ENCODE measurements around the gene ATOH1.

Gene ATOH1

DNA sequence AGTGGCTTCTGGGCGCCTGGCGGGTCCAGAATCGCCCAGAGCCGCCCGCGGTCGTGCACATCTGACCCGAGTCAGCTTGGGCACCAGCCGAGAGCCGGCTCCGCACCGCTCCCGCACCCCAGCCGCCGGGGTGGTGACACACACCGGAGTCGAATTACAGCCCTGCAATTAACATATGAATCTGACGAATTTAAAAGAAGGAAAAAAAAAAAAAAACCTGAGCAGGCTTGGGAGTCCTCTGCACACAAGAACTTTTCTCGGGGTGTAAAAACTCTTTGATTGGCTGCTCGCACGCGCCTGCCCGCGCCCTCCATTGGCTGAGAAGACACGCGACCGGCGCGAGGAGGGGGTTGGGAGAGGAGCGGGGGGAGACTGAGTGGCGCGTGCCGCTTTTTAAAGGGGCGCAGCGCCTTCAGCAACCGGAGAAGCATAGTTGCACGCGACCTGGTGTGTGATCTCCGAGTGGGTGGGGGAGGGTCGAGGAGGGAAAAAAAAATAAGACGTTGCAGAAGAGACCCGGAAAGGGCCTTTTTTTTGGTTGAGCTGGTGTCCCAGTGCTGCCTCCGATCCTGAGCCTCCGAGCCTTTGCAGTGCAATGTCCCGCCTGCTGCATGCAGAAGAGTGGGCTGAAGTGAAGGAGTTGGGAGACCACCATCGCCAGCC is at the start of gene ATOH1:
TSS of gene ATOH1 (plus strand) at position 422 of the 663 bp plus-strand sequence. CDS start at position 596, 174 bp downstream.
- DNase-seq (ENCODE audit: low spot score) = peak; percentile 84

DNA sequence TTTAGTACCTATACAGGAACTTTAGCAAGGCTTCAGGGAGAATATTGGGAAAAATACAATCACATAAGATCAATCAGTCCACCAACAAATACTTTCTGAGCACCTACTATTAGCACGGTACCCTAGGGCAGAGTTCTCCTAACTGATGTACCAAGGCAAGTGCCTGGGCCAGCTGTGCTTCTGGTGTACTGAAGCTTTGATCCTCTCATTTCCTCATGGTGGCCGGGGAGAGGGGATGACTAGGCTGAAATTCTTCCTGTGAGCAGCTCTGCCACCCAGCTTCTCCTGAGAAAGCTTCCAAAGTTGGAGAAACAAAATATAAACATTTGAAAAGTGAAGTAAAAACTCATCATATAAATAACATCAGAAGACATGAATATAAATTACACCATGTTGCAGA is 49.3 kb upstream of the ATOH1 start:
- DNase-seq (ENCODE audit: low spot score) = no peak

DNA sequence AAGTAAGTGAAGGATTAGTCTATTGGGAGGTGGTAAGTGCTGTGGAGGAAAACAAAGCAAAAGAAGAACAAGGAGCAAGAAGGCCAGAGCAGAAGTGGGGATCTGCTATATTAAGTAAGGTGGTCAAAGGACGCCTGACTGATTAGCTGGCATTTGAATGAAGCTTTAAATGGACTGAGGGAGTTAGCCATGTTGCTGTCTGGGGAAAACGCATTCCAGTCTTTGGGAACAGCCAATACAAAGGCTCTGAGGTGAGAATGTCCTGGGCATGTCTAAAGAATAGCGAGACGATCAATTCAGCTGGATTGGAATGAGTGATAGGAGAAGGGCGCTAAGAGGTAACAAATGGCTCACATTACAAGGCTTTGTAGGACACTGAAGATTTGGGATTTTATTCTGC is 48.5 kb upstream of the ATOH1 start:
- DNase-seq (ENCODE audit: low spot score) = no peak

DNA sequence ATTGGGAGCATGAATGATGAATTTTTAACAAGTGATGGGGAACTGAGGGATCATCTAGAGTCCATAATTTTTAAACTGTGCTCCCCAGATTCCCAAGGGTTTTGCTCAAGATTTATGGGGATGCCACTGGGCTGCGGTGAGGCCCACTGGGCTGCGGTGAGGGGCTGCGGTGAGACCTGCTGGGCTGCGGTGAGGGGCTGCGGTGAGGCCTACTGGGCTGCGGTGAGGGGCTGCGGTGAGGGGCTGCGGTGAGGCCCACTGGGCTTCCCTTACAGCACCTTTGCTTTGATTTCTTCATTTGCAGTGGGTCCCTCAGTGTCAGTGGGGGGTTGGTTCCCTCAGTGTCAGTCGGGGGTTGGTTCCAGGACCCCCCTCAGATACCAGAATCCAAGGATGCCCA is 47.4 kb upstream of the ATOH1 start:
- no peak for DNase-seq (ENCODE audit: low spot score)

DNA sequence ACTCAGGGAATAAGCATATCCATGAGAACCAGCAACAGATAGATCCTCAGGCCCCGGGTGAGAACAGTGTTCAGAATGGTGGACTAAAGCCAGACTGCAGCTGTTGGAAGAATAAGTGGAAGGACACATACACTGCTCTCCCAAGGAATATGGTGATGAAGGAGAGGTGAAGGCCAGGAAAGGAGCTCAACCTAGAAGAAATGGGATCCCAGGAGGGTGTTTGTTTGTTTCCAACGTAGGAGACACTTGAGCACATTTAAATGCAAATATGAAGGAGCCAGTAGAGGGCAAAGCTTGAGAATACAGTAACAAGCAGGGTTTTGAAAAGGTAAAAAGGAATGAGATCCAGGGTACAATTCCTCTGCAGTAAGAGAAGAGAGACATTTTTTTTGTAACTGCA is 42.4 kb upstream of the ATOH1 start:
- DNase-seq (ENCODE audit: low spot score) = no peak

DNA sequence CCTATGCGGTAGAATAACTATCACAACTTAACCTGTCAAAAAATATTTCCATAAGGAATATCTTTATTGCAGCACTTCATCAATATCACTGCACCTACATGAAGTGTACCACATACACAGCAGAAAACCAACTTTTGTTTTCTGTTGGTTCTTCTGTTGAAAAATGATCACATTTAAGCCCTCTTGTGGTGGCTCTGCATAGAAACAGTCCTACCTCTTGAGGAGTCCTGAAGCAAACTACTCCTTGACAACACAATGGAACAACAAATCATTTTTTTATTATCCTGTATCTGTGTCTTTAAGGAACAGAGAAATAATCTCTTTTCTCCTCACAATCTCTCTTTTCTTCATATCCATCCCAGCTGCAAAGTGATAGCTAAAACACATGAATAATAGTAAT is 39.8 kb upstream of the ATOH1 start:
- peak; percentile 39 for DNase-seq (ENCODE audit: low spot score)

DNA sequence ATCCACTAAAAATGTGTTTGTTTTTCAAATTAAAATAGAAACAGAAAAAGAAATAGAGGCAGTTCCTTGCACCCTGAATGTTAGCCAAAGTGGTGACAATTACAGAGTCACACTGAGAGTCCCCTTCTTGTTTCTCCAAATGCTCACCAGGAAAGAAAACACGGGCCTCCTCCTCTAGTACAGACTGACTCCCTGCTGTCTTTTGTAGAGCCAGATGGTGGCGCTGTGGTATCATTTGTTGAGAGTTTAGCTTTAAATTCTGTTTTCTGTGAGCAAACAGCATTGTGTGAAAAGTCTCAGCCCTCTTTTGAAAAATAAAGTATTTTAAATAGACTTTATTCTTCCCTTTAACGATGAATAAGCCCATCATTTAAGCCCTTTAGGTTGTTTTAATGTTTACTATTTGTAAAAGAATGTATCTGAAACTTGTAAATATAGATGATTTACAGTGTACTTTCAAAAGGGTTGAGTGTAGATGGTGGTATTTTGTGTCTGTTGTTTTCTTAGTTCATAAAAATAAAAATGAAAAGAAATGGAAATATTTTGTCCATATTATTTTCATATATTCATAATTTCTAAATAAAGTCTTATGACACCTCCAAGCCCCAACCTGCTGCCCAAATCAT is 36.9 kb upstream of the ATOH1 start:
- DNase-seq (ENCODE audit: low spot score) = peak; percentile 66

DNA sequence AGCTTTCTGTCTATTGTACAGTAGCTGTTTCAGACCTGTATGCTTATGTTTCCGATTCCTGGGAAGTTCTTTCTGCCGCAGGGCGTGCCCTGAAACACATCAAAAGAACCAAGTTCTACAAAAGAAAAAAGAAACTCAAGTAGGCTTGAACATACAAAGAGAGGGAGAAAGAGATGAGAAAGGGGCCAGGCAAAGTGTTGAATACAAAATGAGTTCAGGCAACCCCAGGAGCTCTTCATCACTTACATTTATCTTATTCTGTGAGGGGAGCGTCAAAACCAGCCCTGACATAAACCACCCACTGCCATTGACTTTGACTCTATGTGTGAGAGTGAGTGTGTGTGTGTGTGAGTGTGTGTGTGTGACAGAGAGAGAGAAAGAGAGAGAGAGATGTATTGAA is 26.5 kb upstream of the ATOH1 start:
- DNase-seq (ENCODE audit: low spot score) = no peak

DNA sequence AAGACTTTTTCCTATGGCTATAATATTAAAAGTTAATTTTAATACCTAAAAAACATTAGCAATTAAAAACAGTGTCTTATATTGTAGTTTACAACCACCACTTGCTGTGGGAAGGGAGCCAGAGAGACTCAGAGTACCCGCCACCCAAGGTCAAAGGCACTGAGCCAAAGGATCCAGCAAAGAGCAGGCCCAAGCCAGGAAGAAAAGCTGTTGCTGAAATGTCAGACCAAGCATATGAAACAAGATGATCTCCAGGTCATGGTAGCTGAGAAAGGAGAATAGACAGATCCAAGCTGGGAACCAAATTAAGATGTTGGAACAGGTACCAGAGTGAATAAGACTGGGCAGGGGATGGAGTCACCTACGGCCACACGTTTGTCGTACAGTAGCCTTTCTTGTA is 18.8 kb upstream of the ATOH1 start:
- DNase-seq (ENCODE audit: low spot score) = no peak

- DNase-seq (ENCODE audit: low spot score) = no peak
Measured at GRCh38 chr4:93810340-93810992, 18.1 kb upstream of the ATOH1 start.

DNA sequence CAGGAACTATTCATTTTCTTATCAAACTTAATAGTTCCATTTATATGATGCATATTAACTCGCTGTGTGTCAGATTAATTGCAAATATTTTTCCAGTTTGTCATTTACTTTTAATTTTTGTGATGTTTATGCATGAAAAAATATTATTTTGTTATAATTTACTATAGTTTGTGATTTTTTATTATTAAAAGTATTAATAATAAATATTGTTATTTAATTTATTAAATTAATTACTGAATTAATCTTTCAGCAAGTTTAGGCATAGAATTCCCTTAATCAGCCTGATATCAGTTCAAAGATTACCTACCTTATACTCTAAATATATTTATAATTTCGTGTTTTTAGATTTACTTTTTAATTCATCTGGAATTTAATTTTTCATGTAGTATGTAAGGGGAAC is 15.5 kb upstream of the ATOH1 start:
- no peak for DNase-seq (ENCODE audit: low spot score)

DNA sequence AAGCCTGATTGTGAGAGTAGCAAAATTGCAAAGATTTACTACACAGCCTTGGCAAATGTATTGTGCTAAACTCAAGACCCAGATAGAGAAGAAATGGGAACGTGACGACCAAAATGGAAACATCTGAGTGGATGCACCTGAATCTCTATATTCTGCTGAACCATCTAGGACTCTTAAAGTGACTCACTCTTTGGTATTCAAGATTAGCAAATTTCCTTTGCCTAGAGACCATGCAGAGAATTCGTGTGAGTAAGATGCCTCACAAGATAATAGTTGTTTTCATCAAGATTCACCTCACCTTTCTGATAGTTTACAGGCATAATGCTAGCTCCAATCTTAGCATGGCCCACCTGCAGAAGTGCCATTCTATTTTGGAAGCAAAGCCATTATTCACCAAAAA is 14.4 kb upstream of the ATOH1 start:
- DNase-seq (ENCODE audit: low spot score) = no peak

DNA sequence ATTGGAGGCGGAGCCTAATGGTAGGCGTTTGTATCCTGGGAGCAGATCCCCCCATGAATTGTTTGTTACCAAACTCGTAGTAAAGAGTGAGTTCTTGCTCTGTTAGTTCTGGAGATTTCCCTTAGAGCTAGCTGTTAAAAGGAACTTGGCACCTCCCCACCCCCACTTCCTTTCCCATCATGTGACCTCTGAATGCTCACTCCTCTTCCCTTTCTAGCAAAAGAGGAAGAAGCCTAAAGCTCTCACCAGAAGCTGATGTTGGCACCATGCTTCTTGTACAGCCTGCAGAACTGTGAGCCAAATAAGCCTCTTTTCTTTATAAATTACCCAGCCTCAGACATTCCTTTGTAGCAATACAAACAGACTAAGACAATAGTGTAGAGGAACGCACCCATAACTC is 13.8 kb upstream of the ATOH1 start:
- no peak for DNase-seq (ENCODE audit: low spot score)

GRCh38 chr4:93825551-93826216 is 2.9 kb upstream of the ATOH1 start:
- no peak for DNase-seq (ENCODE audit: low spot score)

GRCh38 chr4:93827272-93827947 is 1.1 kb upstream of the ATOH1 start:
- DNase-seq (ENCODE audit: low spot score) = peak; percentile 81

DNA sequence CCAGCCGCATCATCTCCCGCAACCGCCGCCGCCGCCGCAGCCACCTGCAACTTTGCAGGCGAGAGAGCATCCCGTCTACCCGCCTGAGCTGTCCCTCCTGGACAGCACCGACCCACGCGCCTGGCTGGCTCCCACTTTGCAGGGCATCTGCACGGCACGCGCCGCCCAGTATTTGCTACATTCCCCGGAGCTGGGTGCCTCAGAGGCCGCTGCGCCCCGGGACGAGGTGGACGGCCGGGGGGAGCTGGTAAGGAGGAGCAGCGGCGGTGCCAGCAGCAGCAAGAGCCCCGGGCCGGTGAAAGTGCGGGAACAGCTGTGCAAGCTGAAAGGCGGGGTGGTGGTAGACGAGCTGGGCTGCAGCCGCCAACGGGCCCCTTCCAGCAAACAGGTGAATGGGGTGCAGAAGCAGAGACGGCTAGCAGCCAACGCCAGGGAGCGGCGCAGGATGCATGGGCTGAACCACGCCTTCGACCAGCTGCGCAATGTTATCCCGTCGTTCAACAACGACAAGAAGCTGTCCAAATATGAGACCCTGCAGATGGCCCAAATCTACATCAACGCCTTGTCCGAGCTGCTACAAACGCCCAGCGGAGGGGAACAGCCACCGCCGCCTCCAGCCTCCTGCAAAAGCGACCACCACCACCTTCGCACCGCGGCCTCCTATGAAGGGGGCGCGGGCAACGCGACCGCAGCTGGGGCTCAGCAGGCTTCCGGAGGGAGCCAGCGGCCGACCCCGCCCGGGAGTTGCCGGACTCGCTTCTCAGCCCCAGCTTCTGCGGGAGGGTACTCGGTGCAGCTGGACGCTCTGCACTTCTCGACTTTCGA is 654 bp downstream of the ATOH1 start:
- peak; percentile 43 for DNase-seq (ENCODE audit: low spot score)

GRCh38 chr4:93829820-93830687 is 1.5 kb downstream of the ATOH1 start:
- no peak for DNase-seq (ENCODE audit: low spot score)

- no peak for DNase-seq (ENCODE audit: low spot score)
Measured at GRCh38 chr4:93831716-93832496, 3.4 kb downstream of the ATOH1 start.

DNA sequence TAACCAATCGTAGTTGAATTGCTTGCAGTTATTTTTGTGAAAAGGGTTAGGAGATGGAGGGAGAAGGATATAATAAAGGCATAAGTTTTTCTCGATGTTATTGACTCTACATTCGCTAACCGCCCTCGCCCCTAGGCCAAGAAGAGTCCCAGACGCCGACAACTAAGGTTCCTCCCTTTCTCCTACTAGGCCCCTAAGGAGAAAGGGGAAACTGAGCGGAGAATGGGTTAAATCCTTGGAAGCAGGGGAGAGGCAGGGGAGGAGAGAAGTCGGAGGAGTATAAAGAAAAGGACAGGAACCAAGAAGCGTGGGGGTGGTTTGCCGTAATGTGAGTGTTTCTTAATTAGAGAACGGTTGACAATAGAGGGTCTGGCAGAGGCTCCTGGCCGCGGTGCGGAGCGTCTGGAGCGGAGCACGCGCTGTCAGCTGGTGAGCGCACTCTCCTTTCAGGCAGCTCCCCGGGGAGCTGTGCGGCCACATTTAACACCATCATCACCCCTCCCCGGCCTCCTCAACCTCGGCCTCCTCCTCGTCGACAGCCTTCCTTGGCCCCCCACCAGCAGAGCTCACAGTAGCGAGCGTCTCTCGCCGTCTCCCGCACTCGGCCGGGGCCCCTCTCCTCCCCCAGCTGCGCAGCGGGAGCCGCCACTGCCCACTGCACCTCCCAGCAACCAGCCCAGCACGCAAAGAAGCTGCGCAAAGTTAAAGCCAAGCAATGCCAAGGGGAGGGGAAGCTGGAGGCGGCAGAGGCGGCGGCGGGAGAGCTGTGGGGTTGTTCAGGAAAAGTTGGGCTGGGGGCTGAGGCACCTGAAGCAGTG is 5.9 kb downstream of the ATOH1 start:
- peak; percentile 53 for DNase-seq (ENCODE audit: low spot score)

Data from iPS-NIHi11 (cell line).